SK-N-SH treated with all-trans-retinoic acid at 6 μM for 48 hours (cell line): ENCODE results near the gene TACC3.

Experiments used
- ARNTL ChIP-seq: fragments of 450-650 bp; formaldehyde crosslinking; IDR thresholded peaks from 2 replicates; pipeline ENCODE4 v1.5.0; 2020; ENCODE audit warnings: low read depth, mild to moderate bottlenecking, moderate library complexity, borderline replicate concordance
- CREB5 ChIP-seq: fragments of 250-450 bp; sonication (Bioruptor Pico); IDR thresholded peaks from 2 replicates; pipeline ENCODE4 v1.5.1; 2020; ENCODE audit warnings: low read depth, mild to moderate bottlenecking, moderate library complexity
- ISL1 ChIP-seq: fragments of 250-450 bp; sonication (Bioruptor Pico); IDR thresholded peaks from 2 replicates; pipeline ENCODE4 v2.1.2; 2022; ENCODE audit warnings: mild to moderate bottlenecking, moderate library complexity
- PPARA ChIP-seq: fragments of 250-450 bp; sonication (Bioruptor Pico); IDR thresholded peaks from 2 replicates; pipeline ENCODE4 v1.5.0; 2020; ENCODE audit warnings: mild to moderate bottlenecking, borderline replicate concordance
- ZFP30 ChIP-seq: fragments of 450-650 bp; formaldehyde crosslinking; IDR thresholded peaks from 2 replicates; pipeline ENCODE4 v1.5.0; 2022; ENCODE audit warnings: mild to moderate bottlenecking, moderate library complexity

- TF ChIP-seq PPARA (CRISPR knock-in tag) = no peak
- no peak for TF ChIP-seq ISL1 (CRISPR knock-in tag)
- no peak for TF ChIP-seq ZFP30 (CRISPR knock-in tag)
- TF ChIP-seq CREB5 (CRISPR knock-in tag) = no peak
- TF ChIP-seq ARNTL (CRISPR knock-in tag) = no peak
Observed at GRCh38 chr4:1711055-1711570, 10.2 kb upstream of the TACC3 start.
